LNCAP (cell line): Measurements from ENCODE around the gene CDH15.

Source experiments
- CTCF ChIP-seq: fragments of 450-650 bp; IDR thresholded peaks from 2 replicates; pipeline ENCODE4 v1.5.1; 2017; ENCODE audit warnings: mild to moderate bottlenecking

CDH15 gene

GRCh38 chr16:89221604-89222003 lies 50.1 kb downstream of the CDH15 start:
- no peak for TF ChIP-seq CTCF

- TF ChIP-seq CTCF: no peak
Observed at GRCh38 chr16:89222931-89223330, 51.4 kb downstream of the CDH15 start.

GRCh38 chr16:89224665-89225064 lies 53.1 kb downstream of the CDH15 start:
- no peak for TF ChIP-seq CTCF

GRCh38 chr16:89230255-89230654 lies 58.7 kb downstream of the CDH15 start:
- no peak for TF ChIP-seq CTCF

GRCh38 chr16:89232107-89232506 lies 60.6 kb downstream of the CDH15 start:
- TF ChIP-seq CTCF: no peak

GRCh38 chr16:89233678-89234490 lies 62.3 kb downstream of the CDH15 start:
- no peak for TF ChIP-seq CTCF

GRCh38 chr16:89237733-89238132 lies 66.2 kb downstream of the CDH15 start:
- TF ChIP-seq CTCF: no peak
